ENCODE data around the gene DMWD.

Gene DMWD, protein sequence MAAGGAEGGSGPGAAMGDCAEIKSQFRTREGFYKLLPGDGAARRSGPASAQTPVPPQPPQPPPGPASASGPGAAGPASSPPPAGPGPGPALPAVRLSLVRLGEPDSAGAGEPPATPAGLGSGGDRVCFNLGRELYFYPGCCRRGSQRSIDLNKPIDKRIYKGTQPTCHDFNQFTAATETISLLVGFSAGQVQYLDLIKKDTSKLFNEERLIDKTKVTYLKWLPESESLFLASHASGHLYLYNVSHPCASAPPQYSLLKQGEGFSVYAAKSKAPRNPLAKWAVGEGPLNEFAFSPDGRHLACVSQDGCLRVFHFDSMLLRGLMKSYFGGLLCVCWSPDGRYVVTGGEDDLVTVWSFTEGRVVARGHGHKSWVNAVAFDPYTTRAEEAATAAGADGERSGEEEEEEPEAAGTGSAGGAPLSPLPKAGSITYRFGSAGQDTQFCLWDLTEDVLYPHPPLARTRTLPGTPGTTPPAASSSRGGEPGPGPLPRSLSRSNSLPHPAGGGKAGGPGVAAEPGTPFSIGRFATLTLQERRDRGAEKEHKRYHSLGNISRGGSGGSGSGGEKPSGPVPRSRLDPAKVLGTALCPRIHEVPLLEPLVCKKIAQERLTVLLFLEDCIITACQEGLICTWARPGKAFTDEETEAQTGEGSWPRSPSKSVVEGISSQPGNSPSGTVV

DNA sequence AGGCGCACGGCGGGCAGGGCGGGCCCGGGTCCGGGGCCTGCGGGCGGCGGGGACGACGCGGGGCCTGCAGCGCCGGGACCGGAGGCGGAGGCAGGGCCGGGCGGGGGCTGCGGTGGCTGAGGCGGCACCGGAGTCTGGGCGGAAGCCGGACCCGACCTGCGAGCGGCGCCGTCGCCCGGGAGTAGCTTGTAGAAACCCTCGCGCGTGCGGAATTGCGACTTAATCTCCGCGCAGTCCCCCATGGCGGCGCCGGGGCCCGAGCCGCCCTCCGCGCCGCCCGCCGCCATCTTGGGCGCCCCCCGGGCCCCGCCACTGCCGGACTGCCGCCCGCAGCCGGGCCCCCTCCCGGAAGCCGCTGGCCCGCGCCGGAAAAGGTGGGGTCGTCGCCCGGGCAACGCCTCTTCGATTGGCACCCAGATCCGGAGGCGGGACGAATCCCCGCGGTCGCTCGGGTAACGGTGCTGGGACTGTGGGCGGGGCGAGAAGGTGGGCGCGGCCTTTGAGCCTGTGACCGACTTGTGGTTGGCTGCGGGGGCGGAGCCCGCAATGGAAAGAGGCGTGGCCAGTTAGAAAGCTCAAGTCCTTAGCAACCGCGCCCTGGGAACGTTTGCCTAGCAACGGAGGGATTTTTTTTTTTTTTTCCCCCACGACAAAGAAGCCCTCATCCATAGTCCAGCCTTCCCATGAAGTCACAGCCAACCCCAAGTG is at the start of gene DMWD:
DMWD (minus strand) TSS at position 376 of the 708 bp plus-strand sequence; CDS start at position 287, 89 bp downstream.
- peak; percentile 100 for DNase-seq (ENCODE audit: low read depth, low spot score)

DNA sequence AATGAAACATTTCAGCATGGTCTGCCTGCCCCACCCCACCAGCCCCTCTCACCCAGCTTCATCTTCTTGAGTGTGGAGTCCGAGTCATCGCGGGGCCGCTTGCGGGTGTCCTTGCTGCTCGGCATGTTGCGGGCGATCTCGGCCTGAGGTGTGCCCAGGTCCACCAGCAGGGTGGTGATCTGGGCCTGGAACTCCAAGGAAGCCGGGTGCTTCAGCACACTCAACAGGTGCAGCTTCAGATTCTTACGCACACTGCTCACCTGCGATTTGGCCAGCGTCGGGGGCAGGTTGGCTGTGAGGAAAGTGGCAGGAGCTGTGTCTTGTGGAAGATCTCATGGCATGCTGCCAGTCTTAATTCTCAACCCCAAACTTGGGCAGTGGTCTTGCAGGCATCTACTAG is 49.6 kb upstream of the DMWD start:
- DNase-seq (ENCODE audit: low read depth, low spot score): no peak

DNA sequence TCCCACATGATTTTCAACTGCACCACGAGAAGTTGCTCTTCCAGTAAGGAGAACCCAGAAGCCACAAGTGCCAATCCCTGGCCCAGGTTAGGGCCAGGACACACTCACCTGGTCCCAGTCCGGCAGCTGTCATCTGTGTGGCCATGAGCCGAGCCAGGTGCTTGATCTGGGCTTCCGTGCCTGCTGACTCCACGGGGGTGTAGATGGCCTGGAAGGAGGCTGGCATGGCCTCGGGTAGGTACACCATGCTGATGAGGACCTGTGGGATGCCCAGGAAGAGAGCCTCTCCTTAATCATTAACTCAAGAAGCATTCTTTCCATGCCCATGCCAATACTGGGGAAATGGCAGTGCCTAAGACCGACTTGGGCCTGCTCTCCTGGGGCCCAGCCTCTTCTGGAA is 42.3 kb upstream of the DMWD start:
- DNase-seq (ENCODE audit: low read depth, low spot score): no peak

DNA sequence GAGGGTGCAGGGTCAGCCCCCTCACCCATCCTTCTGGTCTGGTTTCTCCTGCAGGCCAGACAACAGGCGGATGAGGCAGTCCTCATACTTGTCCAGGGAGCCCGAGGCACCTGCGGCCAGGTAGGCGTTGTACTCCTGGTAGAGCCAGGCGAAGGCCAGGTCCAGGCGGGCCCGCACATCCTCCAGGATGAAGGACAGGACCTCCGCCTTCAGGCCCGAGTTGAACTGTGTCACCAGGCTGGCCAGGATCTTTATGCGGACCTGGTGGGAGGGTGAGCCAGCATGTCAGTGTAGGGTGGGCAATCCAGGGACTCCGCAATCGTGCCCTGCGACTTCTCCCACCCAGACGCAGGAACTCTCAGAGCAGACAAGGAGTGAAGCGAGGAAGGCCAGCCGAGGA is 36.3 kb upstream of the DMWD start:
- DNase-seq (ENCODE audit: low read depth, low spot score): no peak

DNA sequence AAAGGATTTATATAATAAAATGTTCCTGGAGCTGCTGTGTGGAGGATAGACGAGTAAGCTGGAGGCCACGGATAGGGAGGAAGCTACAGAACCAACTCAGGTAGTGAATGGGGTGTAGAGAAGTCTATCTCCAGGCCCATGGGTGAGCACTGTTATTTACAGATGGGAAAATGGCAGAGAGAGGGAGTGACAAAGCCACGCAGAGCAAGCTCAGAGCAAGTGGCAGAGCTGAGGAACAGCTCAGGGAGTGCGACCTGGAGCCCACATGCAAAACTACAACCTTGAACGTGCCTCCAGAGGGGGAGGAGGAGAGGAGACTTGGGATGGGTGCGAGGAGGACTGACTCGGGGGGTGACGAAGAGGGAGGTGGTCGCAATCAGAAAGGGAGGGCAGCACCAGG is 35.9 kb upstream of the DMWD start:
- DNase-seq (ENCODE audit: low read depth, low spot score): no peak

DNA sequence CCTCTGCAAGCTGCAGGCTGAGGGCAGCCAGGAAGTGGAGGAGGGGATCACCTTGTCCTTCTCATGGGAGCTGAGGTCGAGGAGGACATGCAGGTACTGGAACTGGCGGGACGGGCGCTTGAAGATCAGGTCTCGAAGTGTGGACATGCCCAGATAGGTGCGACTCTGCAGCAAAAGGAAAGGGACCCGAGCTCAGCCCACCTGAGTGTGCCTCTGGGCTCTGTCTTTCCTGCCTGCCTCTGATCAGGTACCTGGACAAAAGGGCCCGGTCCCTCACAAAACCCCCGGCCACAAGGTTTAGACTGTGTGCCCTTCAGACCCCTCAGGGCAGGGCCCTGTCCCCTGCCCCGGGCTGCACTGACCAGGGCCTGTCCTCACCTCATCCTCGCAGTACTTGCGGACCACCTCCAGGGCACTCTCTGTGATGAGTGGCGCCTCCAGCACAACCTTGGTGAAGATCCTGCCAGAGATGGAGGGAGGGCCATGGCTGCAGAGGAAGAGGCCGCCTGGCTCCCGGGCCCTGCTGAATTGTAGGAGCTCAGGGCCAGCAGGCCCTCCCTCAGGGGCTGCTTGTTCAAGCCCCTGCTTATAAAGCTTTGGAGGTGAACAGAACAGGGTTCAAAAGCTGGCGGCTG is 34.9 kb upstream of the DMWD start:
- DNase-seq (ENCODE audit: low read depth, low spot score): no peak

DNA sequence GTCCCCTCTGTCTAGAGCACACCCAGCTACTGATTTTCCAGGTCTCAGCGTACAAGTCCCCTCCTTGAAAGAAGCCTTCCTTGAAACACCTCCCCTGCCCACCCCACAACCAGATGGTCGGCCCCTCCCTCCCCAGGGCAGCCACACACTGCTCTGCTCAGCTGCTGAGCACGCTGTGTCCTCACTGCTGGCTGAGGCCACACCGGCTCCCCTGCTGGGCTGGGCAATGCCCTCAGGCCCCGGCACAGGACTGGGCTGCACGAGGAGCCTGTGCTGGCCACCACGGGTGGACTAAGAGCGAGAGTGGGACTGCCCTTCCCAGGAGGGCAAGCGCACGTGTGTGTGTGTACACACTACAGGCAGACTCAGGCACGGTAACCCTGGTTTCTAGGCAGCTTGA is 34.3 kb upstream of the DMWD start:
- no peak for DNase-seq (ENCODE audit: low read depth, low spot score)

DNA sequence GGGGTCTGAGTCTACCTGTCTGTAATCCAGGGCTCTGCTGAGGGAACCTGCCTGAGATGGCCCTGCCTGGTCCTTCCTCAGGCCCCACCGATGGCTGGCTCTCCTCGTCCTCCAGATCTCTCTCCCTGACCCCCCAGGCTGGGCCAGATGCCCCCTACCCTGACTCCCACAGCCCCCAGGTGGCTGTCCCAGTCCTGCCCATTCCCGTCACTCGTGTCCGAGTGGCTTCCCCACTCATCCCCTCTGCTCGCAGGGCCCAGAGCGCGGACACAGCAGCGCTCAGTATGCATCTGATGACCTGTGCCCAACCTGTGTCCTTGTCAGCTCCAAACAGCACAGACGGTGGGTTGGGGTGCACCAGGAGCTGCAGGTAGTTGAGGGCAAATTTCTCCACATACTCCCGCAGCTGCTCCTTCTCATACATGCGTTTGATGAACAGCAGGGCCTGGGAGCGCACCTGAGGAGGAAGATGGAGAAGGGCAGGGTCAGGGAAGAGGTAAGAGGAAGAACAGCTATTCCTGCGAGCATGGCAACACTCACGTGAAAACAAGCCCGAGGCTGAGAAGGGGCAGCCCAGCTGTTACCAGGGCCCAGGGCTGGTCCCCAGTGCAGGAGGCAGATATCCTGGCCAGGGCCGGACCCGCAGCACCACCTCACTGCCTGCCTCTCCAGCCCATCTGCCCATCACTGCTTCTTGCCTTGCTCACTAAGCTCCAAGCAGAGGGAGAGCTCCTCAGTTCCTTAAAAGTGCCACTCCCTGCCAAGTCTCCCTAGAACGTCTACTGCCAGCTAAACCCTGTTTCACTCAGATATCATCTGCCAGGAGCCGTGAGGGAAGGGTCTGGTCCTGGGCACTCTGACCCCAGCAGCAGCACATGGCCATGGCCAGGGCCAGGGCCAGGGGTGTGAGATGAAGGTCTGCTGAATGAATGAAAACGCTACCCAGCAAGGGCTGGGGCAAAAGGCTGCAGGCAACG is 33.6 kb upstream of the DMWD start:
- DNase-seq (ENCODE audit: low read depth, low spot score): no peak

DNA sequence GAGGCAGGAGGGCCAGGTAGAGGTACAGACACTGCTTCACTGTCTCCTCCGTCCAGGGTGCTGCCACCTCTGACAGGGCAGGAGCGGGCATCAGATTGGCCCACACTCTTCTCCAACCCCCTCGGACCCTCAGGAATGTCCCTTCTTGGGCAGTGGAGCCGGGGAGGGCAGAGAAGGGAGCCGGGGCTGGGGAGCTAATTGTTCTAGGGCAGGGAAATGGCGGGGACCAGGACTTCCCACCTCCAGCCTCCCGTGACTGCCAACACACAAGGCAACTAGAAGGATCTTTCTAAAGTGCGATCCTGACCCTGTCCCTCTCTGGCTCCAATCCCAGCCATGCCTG is 32.6 kb upstream of the DMWD start:
- no peak for DNase-seq (ENCODE audit: low read depth, low spot score)

DNA sequence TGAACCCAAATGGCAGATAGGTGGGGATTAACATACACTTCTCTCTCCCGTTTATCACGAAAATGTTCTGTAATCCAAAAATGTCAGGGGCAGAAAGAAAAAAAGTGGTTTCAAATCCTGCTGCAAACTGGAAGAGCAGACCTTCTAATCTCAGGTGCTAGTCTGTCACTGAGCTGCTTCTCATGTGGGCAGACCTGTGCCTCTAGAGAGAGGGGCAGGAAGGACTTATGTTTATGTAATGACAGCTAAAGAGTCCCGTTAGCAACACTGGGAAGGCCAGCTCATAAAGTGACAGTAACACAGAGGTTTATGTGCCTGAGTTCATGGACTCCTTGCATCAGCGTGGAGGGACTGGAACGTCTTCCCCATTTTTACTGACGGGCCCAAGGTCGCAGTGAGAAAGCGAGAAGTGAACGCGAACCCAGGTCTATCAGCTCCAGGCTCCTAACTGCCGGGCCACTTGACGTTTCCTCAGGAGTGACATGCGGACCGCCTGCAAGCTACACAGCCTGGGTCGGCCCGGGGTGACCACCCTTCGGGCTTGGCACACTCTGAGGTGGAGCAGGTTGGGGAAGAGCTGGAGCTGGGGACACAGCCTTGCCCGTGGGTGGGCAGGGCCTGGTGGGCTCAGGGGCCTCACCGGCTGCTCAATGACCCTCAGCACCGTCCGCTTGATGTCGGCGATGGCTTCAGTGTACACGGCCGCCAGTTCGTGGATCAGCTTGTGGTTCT is 32.1 kb upstream of the DMWD start:
- DNase-seq (ENCODE audit: low read depth, low spot score): no peak

DNA sequence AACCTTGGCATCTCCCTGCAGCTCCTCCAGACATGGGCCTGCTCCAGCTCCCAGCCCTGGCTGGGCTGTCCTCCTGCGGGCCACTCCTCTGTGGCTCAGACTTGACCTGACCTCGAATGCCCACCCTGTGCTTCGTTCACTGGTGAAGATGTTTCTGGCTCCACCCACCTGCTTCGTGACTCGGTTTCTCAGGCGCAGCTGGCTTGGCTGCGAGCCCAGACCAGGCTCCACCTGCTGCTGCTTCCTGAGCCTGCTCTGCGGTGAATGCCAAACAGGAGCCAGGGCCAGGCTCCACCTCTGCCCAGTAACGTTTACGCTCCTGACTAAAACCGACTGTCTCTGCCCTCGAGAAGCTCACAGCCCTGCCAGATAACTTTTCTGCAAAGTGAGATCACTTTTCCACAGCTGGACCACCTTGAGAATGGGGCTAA is 31.4 kb upstream of the DMWD start:
- DNase-seq (ENCODE audit: low read depth, low spot score): no peak

DNA sequence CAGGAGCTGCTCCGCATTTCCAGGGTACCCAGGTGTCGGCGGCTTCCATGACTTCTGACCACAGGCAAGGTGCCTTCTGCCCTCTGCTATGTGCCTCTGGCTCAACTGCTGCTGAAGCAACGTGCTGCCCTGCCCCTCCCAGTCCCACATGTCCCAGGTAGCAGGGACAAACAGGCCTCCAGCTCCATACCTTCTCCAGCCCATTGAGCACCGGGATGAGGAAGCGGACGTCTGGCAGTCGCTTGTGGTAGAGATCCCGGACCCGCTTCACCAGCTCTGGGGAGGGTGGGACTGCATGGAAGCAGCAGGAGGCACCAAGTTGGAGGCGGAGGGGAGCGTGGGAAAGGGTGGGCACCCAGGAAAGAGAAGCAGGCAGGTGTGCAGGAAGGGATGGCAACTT is 30.5 kb upstream of the DMWD start:
- no peak for DNase-seq (ENCODE audit: low read depth, low spot score)

DNA sequence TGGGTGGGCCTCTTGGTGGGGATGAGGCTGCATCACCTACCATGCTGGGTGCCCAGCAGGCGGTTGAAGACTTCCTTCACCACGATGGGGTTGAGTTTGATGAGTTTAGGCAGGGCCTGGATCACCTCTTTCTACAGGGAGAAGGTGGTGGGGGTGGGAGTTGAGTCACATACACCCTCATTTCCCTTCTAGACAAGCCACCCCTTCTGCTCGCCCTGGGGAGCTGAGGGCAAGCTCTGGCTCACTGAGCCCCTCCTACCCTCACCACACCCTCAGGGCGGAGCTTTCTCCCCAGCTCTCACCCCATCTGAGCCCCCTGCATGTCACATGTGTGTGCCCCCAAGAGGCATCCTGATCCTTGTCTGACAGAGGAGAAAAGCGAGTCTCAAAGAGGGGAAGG is 30.1 kb upstream of the DMWD start:
- DNase-seq (ENCODE audit: low read depth, low spot score): no peak

DNA sequence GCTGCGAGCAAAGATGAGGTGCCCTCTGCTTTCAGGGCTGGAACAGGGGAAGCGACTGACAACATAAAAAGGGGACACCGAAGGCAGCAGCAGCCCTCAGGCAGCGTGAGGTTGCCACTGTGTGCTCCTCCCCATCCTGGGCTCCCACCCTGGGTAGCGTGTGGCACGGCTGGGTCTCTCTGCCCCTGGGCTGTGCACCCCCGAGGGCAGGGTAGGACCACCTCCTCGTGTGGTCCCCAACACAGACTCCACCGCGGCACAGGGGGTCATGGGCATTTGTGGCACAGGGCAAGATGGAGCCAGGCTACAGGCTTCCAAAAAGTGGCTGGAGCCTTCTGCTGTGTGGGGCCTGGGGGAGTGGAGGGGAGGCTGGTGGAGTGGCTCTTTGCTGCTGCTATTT is 28.9 kb upstream of the DMWD start:
- no peak for DNase-seq (ENCODE audit: low read depth, low spot score)

DNA sequence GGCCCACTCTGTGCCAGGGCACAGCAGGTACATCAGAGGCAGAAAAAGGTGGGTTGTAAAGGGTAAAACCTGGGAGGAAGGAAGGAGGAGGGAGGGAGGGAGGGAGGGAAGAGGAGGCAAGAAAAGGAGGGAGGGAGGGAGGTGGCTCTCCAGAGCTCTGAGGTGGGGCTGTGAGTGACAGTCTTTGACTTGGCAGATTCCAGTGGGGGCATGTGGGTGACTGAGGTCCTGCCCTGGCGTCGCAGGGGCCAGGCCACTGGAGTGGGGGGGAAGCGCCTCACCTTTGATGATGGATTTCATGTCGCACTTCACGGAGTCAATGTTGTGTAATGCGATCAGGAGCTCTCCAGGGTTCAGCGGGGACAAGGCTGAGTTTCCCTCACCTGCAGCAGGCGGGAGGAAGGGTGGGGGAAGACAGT is 28.5 kb upstream of the DMWD start:
- DNase-seq (ENCODE audit: low read depth, low spot score): no peak

DNA sequence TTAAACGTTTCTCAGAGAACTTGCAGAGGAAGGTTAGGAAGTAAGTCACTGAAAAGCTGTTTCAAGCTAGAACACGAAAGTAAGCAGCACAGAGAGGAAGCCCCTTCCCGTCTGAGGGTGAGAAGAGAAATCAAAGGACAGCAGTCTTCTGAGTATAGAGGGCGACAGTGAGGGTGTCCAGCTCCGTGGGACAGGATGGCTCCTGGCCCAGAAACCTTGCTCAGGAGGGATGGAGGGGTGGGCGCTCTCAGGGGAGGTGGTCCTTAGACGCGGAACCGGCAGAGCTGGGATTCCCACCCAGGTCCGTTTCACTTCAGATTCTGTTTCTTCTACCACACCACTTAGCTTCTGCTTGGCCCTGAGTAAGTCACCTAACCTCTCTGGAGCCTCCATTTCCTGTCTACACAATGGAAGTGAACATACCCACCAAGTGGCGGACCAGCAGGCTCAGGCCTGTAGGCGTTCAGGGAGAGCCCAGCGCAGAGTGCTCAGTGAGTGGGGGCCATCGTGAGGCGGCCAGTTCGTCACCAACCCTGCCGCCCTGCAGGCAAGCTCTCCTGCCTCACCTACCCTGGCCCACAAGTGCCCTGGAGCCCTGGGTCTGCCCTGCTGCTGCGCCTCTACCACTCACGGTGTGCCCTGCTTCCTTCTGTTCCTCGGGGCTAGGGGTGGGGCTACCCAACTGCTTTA is 27.9 kb upstream of the DMWD start:
- DNase-seq (ENCODE audit: low read depth, low spot score): no peak

DNA sequence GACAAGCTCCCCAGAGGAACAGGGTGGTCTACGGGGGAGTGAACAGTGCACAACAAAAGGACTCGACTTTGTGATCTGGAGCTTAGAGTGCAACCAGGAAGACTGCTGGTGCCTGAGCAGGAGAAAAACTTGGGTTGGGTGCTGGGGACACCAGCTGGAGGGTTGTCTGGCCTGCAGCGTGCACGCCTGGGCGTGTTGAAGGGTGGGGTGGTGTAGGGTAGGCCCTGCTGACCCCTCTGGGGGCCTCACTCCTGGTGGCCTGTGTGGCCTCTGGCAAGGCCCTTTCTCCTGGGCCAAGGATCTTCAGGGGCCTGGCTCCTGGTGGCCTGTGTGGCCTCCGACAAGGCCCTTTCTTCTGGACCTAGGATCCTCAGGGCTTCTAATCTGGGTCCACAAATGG is 27.1 kb upstream of the DMWD start:
- no peak for DNase-seq (ENCODE audit: low read depth, low spot score)

DNA sequence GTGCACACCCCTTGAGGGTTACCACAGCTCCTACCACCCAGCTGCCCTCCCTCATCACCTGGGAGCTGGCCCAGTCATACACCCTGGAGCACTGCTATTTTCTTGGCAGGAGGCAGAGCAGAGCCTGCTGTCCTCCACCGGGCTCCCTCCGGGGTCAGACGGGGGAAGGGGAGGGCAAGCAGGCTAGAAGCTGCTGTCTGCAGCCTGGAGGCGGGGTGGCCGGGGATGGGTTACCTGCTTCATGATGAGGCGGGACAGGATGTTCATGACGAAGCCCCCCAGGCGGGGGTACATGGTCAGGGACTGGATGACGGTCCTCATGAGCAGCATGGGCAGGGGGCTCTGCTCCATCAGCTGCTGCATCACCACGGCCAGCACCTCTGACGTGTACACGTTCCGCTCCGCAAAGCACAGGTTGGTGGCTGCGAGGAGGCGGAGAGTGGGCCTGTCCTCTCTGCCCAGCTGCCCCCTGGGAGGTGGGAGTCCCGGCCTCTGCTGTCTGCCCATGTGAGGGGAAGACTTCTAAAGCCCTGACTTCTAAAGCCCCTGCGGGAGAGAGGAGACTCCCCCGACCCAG is 25.2 kb upstream of the DMWD start:
- no peak for DNase-seq (ENCODE audit: low read depth, low spot score)

DNA sequence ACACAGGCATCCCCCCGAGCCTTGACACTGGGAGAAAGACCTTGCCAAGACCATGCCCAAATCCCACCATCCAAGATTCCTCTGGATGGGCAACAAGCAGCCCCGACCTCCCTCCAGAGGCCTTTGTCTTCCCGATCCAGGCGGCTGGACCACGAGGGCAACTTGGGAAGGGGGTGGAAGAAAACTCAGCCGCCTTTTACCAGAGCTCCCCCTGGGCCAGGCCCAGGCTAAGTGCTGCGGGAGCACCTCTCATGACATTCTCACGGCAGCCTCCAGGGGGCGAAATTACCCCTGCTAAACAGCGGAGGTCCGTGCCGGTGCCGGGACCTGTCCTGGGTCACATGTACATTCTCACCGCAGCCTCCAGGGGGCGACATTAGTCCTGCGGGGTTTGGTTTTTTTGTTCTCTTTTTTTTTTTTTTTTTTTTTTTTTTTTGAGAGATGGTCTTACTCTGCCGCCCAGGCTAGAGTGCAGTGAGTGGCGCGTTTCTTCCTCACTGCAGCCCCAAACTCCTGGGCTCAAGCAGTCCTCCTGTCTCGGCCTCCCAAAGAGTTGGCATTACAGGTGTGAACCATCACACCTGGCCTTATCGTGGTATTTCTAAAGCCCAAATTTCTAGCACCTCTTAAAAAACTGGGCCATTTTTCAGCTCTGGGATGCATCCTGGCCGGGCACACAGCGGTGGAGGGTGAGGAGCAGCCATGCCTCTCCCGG is 24.5 kb upstream of the DMWD start:
- peak; percentile 98 for DNase-seq (ENCODE audit: low read depth, low spot score)
